Measurements from ENCODE around the gene KIAA0753.

DNA sequence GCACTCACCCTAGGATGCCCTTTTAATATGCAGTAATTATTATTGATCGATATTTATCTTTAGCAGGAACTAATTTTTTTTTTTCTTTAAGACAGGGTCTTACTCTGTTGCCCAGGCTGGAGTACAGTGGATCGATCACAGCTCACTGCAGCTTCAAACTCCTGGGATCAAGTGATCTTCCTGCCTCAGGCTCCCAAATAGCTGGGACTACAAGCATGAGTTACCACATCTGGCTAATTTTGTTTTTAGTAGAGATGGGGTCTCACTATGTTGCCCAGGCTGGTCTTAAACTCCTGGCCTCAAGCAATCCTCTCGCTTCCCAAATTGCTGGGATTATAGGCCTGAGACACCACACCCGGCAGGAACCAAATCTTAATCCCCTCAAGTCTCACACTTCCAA, 29.3 kb downstream of the KIAA0753 start:
- TF ChIP-seq, protein P1, sequence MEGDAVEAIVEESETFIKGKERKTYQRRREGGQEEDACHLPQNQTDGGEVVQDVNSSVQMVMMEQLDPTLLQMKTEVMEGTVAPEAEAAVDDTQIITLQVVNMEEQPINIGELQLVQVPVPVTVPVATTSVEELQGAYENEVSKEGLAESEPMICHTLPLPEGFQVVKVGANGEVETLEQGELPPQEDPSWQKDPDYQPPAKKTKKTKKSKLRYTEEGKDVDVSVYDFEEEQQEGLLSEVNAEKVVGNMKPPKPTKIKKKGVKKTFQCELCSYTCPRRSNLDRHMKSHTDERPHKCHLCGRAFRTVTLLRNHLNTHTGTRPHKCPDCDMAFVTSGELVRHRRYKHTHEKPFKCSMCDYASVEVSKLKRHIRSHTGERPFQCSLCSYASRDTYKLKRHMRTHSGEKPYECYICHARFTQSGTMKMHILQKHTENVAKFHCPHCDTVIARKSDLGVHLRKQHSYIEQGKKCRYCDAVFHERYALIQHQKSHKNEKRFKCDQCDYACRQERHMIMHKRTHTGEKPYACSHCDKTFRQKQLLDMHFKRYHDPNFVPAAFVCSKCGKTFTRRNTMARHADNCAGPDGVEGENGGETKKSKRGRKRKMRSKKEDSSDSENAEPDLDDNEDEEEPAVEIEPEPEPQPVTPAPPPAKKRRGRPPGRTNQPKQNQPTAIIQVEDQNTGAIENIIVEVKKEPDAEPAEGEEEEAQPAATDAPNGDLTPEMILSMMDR (IDR thresholded peaks at IDR 0.05): no peak
- TF ChIP-seq POLR2A (IDR thresholded peaks at IDR 0.05): no peak
